Ramos (cell line): Measurements from ENCODE around the gene EBI3.
"Not testable (repeated sequence)": the region's sequence is repeated elsewhere in the genome, so short reads cannot be mapped to it uniquely, and the experiment has no call there.

ENCODE experiments used
- in situ Hi-C: fragments of 300-500 bp; cut with MboI; formaldehyde crosslinking; loops from one replicate; pipeline ENCODE4 v1.14.3; 2022; ENCODE audit warnings: low sequenced_read_pairs; ENCODE audit not compliant: unreplicated experiment

Gene EBI3

GRCh38 chr19:4232614-4233281 is 3.4 kb downstream of the EBI3 start:
- in situ Hi-C loops, result no loop called here

DNA sequence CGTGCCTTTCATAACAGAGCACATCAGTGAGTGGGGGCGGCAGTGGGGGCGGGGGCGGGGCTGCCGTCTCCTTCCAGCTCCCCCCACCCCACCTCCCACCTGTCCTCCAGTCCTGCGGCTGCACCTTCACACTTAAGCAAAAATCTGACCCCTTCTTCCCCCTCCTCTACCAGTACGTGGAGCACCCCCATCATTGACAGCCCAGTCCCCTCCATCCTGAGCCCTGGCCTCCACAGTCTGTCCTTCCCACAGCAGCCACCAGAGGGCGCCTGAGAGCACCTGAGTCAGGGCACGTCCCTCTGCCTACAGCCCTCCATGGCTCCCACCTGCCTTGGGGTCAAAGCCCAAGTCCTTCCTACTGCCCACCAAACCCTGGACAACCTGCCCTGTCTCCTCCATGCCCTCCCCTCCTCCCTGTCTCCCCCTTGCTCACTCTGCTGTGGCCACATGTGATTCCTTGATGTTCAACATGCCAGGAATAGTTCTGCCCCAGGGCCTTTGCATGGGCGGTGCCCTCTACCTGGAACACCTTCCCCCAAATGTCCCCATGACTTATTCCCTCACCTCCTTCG is 4.0 kb downstream of the EBI3 start:
- in situ Hi-C loops, result no loop called here

GRCh38 chr19:4234142-4234861 is 5.0 kb downstream of the EBI3 start:
- in situ Hi-C loops, result no loop called here

DNA sequence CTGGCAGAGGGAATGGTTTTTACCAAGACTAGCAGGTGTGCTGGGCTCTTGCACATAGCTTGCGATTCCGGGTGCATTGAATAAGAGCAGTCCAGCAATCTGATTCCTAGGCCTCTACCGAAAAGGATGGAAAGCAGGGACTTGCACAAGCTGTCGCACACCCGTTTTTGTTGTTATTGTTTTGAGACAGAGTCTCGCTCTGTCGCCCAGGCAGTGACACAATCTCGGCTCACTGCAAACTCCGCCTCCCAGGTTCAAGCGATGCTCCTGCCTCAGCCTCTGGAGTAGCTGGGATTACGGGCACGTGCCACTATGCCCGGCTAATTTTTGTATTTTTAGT is 5.5 kb downstream of the EBI3 start:
- in situ Hi-C loops, result no loop called here

- in situ Hi-C loops, result not testable (repeated sequence)
These were observed 8.2 kb downstream of the EBI3 start for GRCh38 chr19:4237510-4237909.

DNA sequence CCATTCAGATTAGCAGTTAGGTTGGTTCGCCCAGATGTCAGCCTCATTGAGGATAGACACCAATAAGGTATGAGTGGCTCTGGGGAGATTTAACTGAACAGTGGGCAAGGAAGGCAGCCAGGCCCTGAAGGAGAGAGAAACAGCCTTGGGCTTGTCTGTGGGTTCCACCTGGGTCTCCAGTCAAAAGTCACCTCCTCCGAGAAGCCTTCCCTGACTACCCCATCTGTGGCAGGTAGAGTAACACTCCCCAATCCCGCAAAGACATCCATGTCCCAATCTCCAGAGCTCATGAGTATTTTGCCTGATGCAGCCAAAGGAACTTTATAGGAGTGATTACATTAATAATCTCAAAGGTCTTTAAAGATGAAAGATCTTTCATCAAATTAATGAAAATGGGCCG is 9.5 kb downstream of the EBI3 start:
- in situ Hi-C loops, result no loop called here

- in situ Hi-C loops, result no loop called here
These were observed 12.6 kb downstream of the EBI3 start for GRCh38 chr19:4241824-4242430.

- in situ Hi-C loops, result not testable (repeated sequence)
These were observed 16.6 kb downstream of the EBI3 start for GRCh38 chr19:4245938-4246337.

- in situ Hi-C loops, result no loop called here
These were observed 17.7 kb downstream of the EBI3 start, which contains the start of gene YJU2 for GRCh38 chr19:4246767-4247593. Gene YJU2 (plus strand): TSS chr19:4247080. CDS start chr19:4247147, 67 bp downstream.

DNA sequence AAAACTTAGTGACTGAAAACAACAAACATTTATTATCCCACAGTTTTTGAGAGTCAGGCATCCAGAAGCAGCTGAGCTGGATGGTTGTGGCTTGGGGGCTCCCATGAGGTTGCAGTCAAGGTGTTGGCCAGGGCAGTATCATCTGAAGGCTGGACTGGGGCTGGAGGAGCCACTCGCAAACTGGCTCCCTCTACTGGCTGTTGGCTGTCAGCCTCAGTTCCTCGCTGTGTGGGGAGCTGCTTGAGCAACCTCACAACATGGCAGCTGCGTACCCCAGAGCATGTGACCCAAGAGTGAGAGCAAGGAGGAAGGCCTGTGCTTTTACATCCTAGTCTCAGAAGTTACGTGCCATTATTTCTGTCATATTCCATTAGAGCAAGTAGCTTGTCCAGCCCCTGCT is 27.2 kb downstream of the EBI3 start:
- in situ Hi-C loops, result no loop called here

GRCh38 chr19:4257025-4257424 is 27.7 kb downstream of the EBI3 start:
- in situ Hi-C loops, result no loop called here

DNA sequence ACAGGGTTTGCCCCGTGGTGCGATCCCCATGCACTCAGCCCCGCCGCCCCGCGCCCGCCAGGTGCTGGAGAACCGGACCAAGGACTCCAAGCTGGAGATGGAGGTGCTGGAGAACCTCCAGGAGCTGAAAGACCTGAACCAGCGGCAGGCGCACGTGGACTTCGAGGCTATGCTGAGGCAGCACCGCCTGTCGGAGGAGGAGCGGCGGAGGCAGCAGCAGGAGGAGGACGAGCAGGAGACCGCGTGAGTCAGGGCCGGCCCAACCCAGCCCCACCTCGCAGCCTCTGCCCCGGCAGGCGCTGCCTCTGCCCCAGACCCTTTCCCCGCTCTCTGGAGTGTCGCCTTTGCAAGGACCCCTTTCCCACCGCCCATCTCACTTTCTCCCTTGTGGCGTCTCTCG is 28.9 kb downstream of the EBI3 start:
- in situ Hi-C loops, result no loop called here

GRCh38 chr19:4260613-4261191 is 31.4 kb downstream of the EBI3 start:
- in situ Hi-C loops, result loop anchor here (10.0 kb wide), 1 partner anchor 264 kb away; no protein-coding TSS in a partner anchor

DNA sequence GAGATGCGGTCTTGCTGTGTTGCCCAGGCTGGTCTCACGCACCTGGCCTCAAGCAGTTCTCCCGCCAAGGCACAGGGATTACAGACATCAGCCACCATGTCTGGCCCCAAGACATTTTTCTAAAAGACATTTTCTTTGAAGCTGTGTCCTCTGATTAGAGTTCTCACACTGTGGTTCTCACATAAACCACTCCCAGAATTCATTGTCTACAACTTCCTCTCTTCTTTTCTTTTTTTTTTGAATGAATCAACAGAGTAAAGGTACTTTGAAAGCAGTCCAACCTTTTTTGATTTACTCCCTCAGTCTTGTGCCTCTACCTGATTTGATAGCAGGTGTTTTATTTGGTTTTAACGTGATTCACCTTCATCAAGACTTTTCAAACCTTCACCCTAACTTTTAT is 35.5 kb downstream of the EBI3 start:
- in situ Hi-C loops, result loop anchor here (10.0 kb wide), 1 partner anchor 260 kb away; no protein-coding TSS in a partner anchor

- in situ Hi-C loops, result loop anchor here (10.0 kb wide), 1 partner anchor 258 kb away; no protein-coding TSS in a partner anchor
These were observed 37.1 kb downstream of the EBI3 start for GRCh38 chr19:4266253-4267000.

DNA sequence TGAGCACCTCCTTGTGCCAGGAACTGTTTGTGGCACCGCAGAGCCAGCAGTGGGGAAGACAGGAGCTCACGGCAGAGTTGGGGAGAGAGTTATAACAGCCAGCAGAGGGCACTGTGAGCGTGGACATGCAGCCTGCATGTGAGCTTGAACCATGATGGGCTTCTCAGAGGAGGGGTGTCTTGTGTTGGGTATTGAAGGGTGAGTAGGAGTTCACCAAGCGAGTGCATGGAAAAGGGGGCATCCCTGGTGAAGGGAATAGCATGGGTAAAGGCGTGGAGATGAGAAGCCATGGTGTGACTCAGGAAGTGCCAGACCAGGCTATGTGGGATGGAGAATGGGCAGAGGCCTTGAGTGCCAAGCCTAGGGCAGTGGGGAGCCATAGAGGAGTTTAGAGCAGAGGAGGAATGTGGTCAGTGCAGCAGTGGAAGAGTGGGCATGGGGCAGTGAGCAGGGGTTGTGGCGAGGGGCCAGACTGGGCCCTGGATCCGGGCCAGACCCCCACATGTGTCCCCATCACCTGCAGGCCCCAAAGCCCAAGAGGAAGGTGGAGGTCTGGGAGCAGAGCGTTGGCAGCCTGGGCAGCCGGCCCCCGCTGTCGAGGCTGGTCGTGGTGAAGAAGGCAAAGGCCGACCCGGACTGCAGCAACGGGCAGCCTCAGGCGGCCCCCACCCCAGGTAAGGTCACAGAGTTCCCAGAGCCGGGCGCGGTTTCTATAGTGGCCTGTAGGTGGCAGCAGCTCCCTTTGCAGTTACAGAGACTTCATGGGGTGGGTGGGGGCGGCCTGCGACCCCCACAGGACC is 38.0 kb downstream of the EBI3 start:
- in situ Hi-C loops, result loop anchor here (10.0 kb wide), 1 partner anchor 258 kb away; no protein-coding TSS in a partner anchor

DNA sequence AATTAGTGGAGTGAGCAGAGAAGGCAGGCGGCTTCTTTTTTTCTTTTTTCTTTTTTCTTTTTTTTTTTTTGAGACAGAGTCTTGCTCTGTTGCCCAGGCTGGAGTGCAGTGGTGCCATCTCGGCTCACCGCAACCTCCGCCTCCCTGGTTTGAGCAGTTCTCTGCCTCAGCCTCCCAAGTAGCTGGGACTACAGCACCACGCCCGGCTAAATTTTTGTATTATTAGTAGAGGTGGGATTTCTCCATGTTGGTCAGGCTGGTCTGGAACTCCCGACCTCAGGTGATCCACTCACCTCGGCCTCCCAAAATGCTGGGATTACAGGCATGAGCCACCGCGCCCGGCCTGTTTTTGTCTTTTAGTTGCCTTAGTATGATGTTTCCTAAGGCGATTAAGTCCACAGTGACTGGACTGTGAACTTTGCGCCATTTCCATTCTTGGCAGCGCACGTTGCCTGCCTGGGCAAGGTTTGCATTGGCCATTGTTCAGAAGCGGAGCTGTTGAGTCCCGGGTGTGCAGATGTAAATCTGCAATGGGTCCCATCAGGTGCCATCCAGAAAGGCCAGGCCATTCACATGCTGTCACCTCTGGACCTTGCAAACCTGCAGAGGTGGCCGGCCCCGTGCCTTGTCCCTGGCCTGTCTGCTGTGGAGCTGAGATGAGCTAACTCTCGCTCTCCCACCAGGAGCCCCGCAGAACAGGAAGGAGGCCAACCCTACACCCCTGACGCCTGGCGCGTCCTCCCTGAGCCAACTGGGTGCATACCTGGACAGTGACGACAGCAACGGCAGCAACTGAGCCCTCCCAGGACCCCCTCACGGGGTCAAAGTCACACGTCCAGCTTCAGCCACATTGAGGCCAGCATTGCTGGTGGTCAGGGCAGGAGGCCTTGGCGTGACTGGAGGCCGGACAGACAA is 38.8 kb downstream of the EBI3 start:
- in situ Hi-C loops, result loop anchor here (10.0 kb wide), 1 partner anchor 257 kb away; no protein-coding TSS in a partner anchor
